ENCODE results near the gene CUX1.

DNA sequence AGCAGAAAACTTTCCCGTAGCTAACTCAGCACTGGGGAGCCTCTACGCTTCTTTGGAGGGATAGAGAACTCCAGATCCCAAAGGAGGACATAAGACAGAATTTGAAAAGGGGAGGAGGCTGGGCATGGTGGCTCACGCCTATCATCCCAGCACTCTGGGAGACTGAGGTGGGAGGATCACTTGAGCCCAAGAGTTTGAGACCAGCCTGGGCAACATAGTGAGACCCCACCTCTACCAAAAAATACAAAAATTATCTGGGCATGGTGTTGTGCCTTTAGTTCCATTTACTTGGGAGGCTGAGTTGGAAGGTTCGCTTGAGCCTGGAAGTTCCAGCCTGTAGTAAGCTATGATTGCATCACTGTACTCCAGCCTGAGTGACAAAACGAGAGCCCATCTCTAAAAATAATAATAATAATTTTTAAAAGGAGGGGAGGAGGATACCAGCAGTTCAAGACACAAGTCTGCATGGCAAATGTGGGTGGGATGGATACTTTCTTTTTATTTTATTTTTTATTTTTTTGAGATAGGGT, 303.3 kb downstream of the CUX1 start:
- TF ChIP-seq TAF1 (IDR thresholded peaks at IDR 0.05; ENCODE audit: low read depth, low read length), result no peak
- no peak for TF ChIP-seq POLR2A (IDR thresholded peaks at IDR 0.05; ENCODE audit: low read depth, low read length)
- no peak for TF ChIP-seq POLR2AphosphoS5 (IDR thresholded peaks at IDR 0.05; ENCODE audit: low read depth, low read length)

Data from GM12891 (cell line).